GM23248 (cell line): ENCODE data around the gene CACHD1.

Experiments used
- EZH2 ChIP-seq: fragments of 200-600 bp; sonication (generic); IDR thresholded peaks from 2 replicates; pipeline ENCODE4 v1.6.1; 2018; ENCODE audit warnings: antibody characterized with exemption, mild to moderate bottlenecking; ENCODE audit not compliant: insufficient read depth, poor library complexity, severe bottlenecking
- EZH2phosphoT487 ChIP-seq: fragments of 200-600 bp; sonication (generic); IDR thresholded peaks from 2 replicates; pipeline ENCODE4 v1.6.1; 2018; ENCODE audit warnings: antibody characterized with exemption, moderate library complexity, mild to moderate bottlenecking, low read depth; ENCODE audit not compliant: insufficient read depth

DNA sequence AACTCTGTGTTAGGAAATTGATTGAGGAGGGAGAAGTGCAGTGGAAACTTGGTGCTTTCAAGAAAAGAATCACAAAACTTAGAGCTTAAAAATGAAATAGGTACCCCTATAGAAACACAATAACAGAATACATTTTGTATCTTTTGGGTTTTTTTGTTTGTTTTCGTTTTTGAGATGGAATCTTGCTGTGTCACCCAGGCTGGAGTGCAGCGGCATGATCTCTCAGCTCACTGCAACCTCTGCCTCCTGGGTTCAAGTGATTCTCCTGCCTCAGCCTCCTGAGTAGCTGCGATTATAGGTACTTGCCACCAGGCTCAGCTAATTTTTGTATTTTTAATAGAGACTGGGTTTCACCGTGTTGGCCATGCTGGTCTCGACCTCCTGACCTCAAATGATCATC is 223.5 kb downstream of the CACHD1 start:
- TF ChIP-seq EZH2phosphoT487, result no peak
- TF ChIP-seq EZH2, result no peak
